Activated naive CD4-positive, alpha-beta T cell treated with anti-CD3 and anti-CD28 coated beads, Interleukin-2, amount 50 U/mL, for 24 hours (primary cell): ENCODE results near the gene FLT4.

Experiments used
- H3K27ac Mint-ChIP-seq: one replicate; pipeline ENCODE4 v1.8.0; 2021; ENCODE audit warnings: mild to moderate bottlenecking, mixed read lengths
- H3K27me3 Mint-ChIP-seq: one replicate; pipeline ENCODE4 v1.8.0; 2021; ENCODE audit warnings: mixed read lengths
- H3K36me3 Mint-ChIP-seq: one replicate; pipeline ENCODE4 v1.8.0; 2021; ENCODE audit warnings: mixed read lengths
- H3K4me1 Mint-ChIP-seq: one replicate; pipeline ENCODE4 v1.8.0; 2021; ENCODE audit warnings: mixed read lengths
- H3K4me3 Mint-ChIP-seq: one replicate; pipeline ENCODE4 v1.8.0; 2021; ENCODE audit warnings: mild to moderate bottlenecking, mixed read lengths
- H3K9me3 Mint-ChIP-seq: one replicate; pipeline ENCODE4 v1.8.0; 2021; ENCODE audit warnings: mixed read lengths

Gene FLT4

GRCh38 chr5:180648658-180649296 is 623 bp downstream of the FLT4 start:
- H3K36me3 Mint-ChIP-seq, result no peaks in the 10 kb centered on the region
- no peaks in the 10 kb centered on the region for H3K9me3 Mint-ChIP-seq
- H3K4me1 Mint-ChIP-seq, result peaks cover 16% of the 10 kb centered on the region
- peaks cover 19% of the 10 kb centered on the region for H3K27me3 Mint-ChIP-seq
- peak overlapping the region; percentile 82 for H3K4me3 Mint-ChIP-seq
- H3K27ac Mint-ChIP-seq, result no peak overlapping the region

DNA sequence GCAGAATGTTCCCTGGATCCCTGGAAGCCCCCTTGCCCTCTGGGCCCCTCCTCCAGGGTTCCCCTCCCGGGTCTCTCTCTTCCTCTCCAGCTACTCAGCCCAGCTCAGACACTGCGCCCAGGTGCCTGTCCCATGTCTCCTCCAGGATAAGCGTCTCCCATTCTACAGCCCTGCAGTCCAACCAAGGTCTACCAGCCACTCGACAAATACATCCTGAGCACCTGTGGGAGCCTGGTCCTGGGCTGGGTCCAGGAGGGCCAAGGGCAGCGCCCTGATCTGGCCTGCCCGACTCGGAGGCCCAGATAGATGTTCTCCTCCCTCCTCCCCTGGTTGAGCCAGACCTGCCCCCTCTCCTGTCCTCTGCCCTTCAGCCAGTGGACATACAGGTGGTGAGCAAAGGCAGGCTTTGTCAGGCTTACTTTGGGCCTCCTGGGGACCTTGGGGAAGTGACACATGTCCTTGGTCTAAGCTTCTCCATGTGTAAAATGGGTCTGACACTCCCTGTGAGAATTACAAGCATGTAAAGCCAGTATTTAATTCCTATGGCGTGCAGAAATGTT is 1.4 kb downstream of the FLT4 start:
- Mint-ChIP-seq H3K4me3 (peak overlapping the region; percentile 82), H3K27me3 (peaks cover 18% of the 10 kb centered on the region), H3K27ac (no peak overlapping the region), H3K4me1 (peaks cover 16% of the 10 kb centered on the region), H3K9me3 (no peaks in the 10 kb centered on the region), H3K36me3 (no peaks in the 10 kb centered on the region)

- H3K27ac Mint-ChIP-seq, result no peak overlapping the region
Observed at GRCh38 chr5:180647465-180647864, 1.9 kb downstream of the FLT4 start.

DNA sequence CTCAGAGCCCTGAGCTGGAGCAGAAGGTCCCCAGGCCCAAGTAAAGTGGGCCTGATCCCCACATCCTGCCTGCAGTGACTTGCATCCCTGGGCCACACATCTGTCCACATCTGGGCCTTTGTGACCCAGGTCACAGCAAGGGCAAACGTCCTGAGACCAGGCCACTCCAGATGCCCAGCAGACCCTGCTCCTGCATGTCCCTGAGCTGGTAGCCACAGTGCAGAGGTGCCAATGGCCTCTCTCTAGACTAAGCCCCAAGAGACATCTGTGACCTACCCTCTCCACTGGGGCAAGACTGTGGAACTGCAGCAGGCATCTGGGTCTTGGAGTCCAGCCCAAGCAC is 2.5 kb downstream of the FLT4 start:
- peaks cover 13% of the 10 kb centered on the region for H3K27me3 Mint-ChIP-seq
- peaks cover 16% of the 10 kb centered on the region for H3K4me1 Mint-ChIP-seq
- no peaks in the 10 kb centered on the region for H3K9me3 Mint-ChIP-seq
- no peaks in the 10 kb centered on the region for H3K36me3 Mint-ChIP-seq
- no peak overlapping the region for H3K27ac Mint-ChIP-seq
- H3K4me3 Mint-ChIP-seq, result no peak overlapping the region

More at GRCh38 chr5:180647465-180647864, 1.9 kb downstream of the FLT4 start:
- H3K36me3 Mint-ChIP-seq, result no peaks in the 10 kb centered on the region
- peak overlapping the region; percentile 82 for H3K4me3 Mint-ChIP-seq
- H3K9me3 Mint-ChIP-seq, result no peaks in the 10 kb centered on the region
- peaks cover 14% of the 10 kb centered on the region for H3K27me3 Mint-ChIP-seq
- peaks cover 16% of the 10 kb centered on the region for H3K4me1 Mint-ChIP-seq

- Mint-ChIP-seq H3K27ac (no peak overlapping the region), H3K36me3 (no peaks in the 10 kb centered on the region), H3K4me3 (peak overlapping the region; percentile 16)
Observed at GRCh38 chr5:180646289-180646962, 3.0 kb downstream of the FLT4 start.

GRCh38 chr5:180645274-180646204 is 3.9 kb downstream of the FLT4 start:
- peaks cover 13% of the 10 kb centered on the region for H3K4me1 Mint-ChIP-seq
- H3K36me3 Mint-ChIP-seq, result no peaks in the 10 kb centered on the region
- H3K9me3 Mint-ChIP-seq, result no peaks in the 10 kb centered on the region
- peaks cover 9% of the 10 kb centered on the region for H3K27me3 Mint-ChIP-seq
- H3K4me3 Mint-ChIP-seq, result peak overlapping the region; percentile 16
- no peak overlapping the region for H3K27ac Mint-ChIP-seq

More at GRCh38 chr5:180646289-180646962, 3.0 kb downstream of the FLT4 start:
- Mint-ChIP-seq H3K27me3 (peaks cover 10% of the 10 kb centered on the region), H3K9me3 (no peaks in the 10 kb centered on the region), H3K4me1 (peaks cover 16% of the 10 kb centered on the region)

- Mint-ChIP-seq H3K4me3 (no peak overlapping the region), H3K27ac (no peak overlapping the region), H3K4me1 (peaks cover 6% of the 10 kb centered on the region), H3K36me3 (no peaks in the 10 kb centered on the region), H3K9me3 (no peaks in the 10 kb centered on the region), H3K27me3 (peaks cover 7% of the 10 kb centered on the region)
Observed at GRCh38 chr5:180644825-180645273, 4.6 kb downstream of the FLT4 start.

GRCh38 chr5:180644129-180644824 is 5.1 kb downstream of the FLT4 start:
- no peaks in the 10 kb centered on the region for H3K9me3 Mint-ChIP-seq
- H3K4me1 Mint-ChIP-seq, result peaks cover 3% of the 10 kb centered on the region
- no peak overlapping the region for H3K4me3 Mint-ChIP-seq
- H3K27ac Mint-ChIP-seq, result no peak overlapping the region
- H3K27me3 Mint-ChIP-seq, result peaks cover 6% of the 10 kb centered on the region
- H3K36me3 Mint-ChIP-seq, result no peaks in the 10 kb centered on the region

DNA sequence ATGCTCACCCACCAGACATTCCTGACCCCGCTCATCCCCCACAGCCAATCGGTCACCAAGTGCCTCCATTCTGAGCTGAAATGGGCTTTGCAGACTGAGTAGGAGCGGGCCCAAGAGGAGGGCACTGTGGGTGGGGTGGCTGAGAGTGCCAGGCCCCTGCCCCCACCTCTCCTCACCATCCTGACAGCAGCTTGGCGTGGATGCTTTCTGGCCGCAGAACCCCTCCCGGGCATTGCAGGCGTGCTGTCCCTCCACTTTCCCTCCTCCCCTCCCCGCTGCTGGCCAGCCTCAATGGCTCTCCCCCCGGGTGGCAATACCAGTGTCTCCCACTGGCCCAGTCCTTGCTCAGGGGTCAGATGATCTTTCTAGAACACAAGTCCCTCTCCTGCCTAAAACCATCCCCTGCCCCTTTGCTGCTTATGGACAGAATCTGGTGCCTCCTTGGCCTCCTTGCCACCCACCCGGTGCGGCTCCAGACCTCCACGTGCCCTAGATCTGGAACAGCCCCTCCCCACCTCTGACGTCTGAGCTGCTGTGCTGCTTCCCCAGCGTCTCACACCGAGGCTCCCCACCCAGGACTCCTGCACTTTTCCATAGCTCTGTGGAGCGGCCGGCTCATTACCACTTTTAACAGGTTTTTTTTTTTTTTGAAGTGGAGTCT is 6.1 kb downstream of the FLT4 start:
- H3K27me3 Mint-ChIP-seq, result peaks cover 4% of the 10 kb centered on the region
- no peak overlapping the region for H3K4me3 Mint-ChIP-seq
- H3K4me1 Mint-ChIP-seq, result peaks cover 1% of the 10 kb centered on the region
- no peaks in the 10 kb centered on the region for H3K36me3 Mint-ChIP-seq
- no peak overlapping the region for H3K27ac Mint-ChIP-seq
- no peaks in the 10 kb centered on the region for H3K9me3 Mint-ChIP-seq

- Mint-ChIP-seq H3K36me3 (no peaks in the 10 kb centered on the region), H3K27ac (no peak overlapping the region), H3K4me3 (no peak overlapping the region), H3K4me1 (no peaks in the 10 kb centered on the region), H3K9me3 (no peaks in the 10 kb centered on the region), H3K27me3 (peaks cover 3% of the 10 kb centered on the region)
Observed at GRCh38 chr5:180642779-180643178, 6.6 kb downstream of the FLT4 start.

- Mint-ChIP-seq H3K4me1 (no peaks in the 10 kb centered on the region), H3K27me3 (peaks cover 1% of the 10 kb centered on the region), H3K9me3 (no peaks in the 10 kb centered on the region), H3K4me3 (no peak overlapping the region), H3K27ac (no peak overlapping the region), H3K36me3 (no peaks in the 10 kb centered on the region)
Observed at GRCh38 chr5:180642181-180642775, 7.1 kb downstream of the FLT4 start.

GRCh38 chr5:180641566-180641900 is 7.9 kb downstream of the FLT4 start:
- H3K27ac Mint-ChIP-seq, result no peak overlapping the region
- no peaks in the 10 kb centered on the region for H3K9me3 Mint-ChIP-seq
- no peaks in the 10 kb centered on the region for H3K4me1 Mint-ChIP-seq
- H3K36me3 Mint-ChIP-seq, result no peaks in the 10 kb centered on the region
- H3K4me3 Mint-ChIP-seq, result no peak overlapping the region
- H3K27me3 Mint-ChIP-seq, result peaks cover 1% of the 10 kb centered on the region

DNA sequence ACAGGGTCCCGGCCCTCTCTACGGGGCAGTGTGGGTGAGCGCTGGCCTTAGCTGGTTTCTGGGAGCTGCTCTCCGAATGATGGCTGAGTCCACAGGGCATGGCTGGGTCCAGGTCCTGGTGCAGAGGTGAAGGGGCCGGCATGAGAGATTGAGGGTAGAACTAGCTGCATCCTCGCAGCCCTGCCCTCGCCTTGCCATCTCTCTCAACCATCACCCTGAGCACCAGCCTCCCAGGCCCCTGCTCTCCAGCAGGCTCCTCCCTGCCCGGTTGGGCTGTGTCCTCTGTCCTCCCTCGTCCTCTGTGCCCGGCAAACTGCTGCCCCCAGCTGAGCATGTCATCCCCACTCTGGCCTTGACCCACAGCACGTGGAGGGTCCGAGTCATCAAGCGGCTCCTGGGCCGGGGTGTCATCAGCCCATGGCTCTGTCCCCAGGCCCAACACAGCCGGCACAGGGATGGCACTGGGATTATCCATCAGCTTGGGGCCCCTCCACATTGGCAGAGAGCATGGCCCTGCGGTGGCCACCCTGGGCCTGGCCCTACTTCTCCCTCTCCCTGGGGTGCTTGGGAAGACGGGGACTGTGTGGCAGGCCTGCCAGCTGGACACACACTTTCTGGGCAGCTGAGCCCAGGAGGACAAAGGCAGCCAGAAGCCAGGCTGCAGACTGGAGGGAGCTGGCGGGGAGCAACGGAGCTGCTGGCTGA is 8.4 kb downstream of the FLT4 start:
- no peak overlapping the region for H3K4me3 Mint-ChIP-seq
- H3K9me3 Mint-ChIP-seq, result no peaks in the 10 kb centered on the region
- no peak overlapping the region for H3K27ac Mint-ChIP-seq
- H3K27me3 Mint-ChIP-seq, result peaks cover 1% of the 10 kb centered on the region
- no peaks in the 10 kb centered on the region for H3K36me3 Mint-ChIP-seq
- no peaks in the 10 kb centered on the region for H3K4me1 Mint-ChIP-seq

DNA sequence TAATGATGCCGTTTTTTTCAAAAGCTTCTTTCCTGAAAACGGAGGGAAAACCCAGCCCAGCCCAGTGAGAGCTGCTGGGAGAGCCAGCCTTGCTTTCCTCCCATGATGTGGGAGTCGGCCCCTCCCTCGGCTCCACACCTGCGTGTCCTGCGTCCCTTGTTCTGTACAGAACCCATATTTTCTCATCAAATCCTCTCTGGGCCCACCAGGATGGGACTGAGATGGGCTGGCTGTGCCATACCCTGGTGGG is 8.9 kb downstream of the FLT4 start:
- no peaks in the 10 kb centered on the region for H3K4me1 Mint-ChIP-seq
- H3K9me3 Mint-ChIP-seq, result no peaks in the 10 kb centered on the region
- H3K27ac Mint-ChIP-seq, result no peak overlapping the region
- H3K27me3 Mint-ChIP-seq, result no peaks in the 10 kb centered on the region
- H3K36me3 Mint-ChIP-seq, result no peaks in the 10 kb centered on the region
- H3K4me3 Mint-ChIP-seq, result no peak overlapping the region
